Stimulated activated CD8-positive, alpha-beta memory T cell treated with anti-CD3 and anti-CD28 coated beads, Interleukin-4, amount 100 ng/mL, for 48 hours (primary cell): Measurements from ENCODE around the gene SUSD2.

ENCODE experiments used
- DNase-seq: peaks from one replicate; pipeline ENCODE4 v3.0.0-alpha.2; 2020

Gene SUSD2

GRCh38 chr22:24153353-24153752 lies 27.9 kb upstream of the SUSD2 start:
- no peak for DNase-seq

GRCh38 chr22:24153959-24154358 lies 27.3 kb upstream of the SUSD2 start:
- no peak for DNase-seq

GRCh38 chr22:24154826-24155225 lies 26.5 kb upstream of the SUSD2 start:
- DNase-seq, result no peak

GRCh38 chr22:24155627-24156140 lies 25.6 kb upstream of the SUSD2 start:
- DNase-seq, result peak; percentile 66

- DNase-seq, result peak; percentile 76
Measured at GRCh38 chr22:24156141-24156912, 25.0 kb upstream of the SUSD2 start.

- peak; percentile 87 for DNase-seq
Measured at GRCh38 chr22:24156913-24157821, 24.1 kb upstream of the SUSD2 start.

GRCh38 chr22:24157822-24158135 lies 23.5 kb upstream of the SUSD2 start:
- DNase-seq, result no peak

- DNase-seq, result no peak
Measured at GRCh38 chr22:24159650-24160049, 21.6 kb upstream of the SUSD2 start.

GRCh38 chr22:24160546-24160945 lies 20.7 kb upstream of the SUSD2 start:
- DNase-seq, result no peak

- no peak for DNase-seq
Measured at GRCh38 chr22:24161485-24161884, 19.8 kb upstream of the SUSD2 start.

- no peak for DNase-seq
Measured at GRCh38 chr22:24161909-24162308, 19.4 kb upstream of the SUSD2 start.

GRCh38 chr22:24162436-24162835 lies 18.9 kb upstream of the SUSD2 start:
- no peak for DNase-seq

- no peak for DNase-seq
Measured at GRCh38 chr22:24164243-24164642, 17.0 kb upstream of the SUSD2 start.

GRCh38 chr22:24164940-24165339 lies 16.3 kb upstream of the SUSD2 start:
- DNase-seq, result no peak

GRCh38 chr22:24165673-24166072 lies 15.6 kb upstream of the SUSD2 start:
- DNase-seq, result no peak

GRCh38 chr22:24166811-24167210 lies 14.5 kb upstream of the SUSD2 start:
- DNase-seq, result no peak

- no peak for DNase-seq
Measured at GRCh38 chr22:24169439-24170058, 11.7 kb upstream of the SUSD2 start.

- DNase-seq, result no peak
Measured at GRCh38 chr22:24170188-24170587, 11.1 kb upstream of the SUSD2 start.

- DNase-seq, result no peak
Measured at GRCh38 chr22:24170632-24171031, 10.7 kb upstream of the SUSD2 start.

GRCh38 chr22:24171822-24172221 lies 9.5 kb upstream of the SUSD2 start:
- DNase-seq, result no peak

- peak; percentile 81 for DNase-seq
Measured at GRCh38 chr22:24175160-24175808, 6.0 kb upstream of the SUSD2 start.

GRCh38 chr22:24176040-24176439 lies 5.2 kb upstream of the SUSD2 start:
- no peak for DNase-seq

- DNase-seq, result no peak
Measured at GRCh38 chr22:24176630-24177029, 4.7 kb upstream of the SUSD2 start.
